ENCODE results near the gene CTNNBL1.

Gene CTNNBL1

DNA sequence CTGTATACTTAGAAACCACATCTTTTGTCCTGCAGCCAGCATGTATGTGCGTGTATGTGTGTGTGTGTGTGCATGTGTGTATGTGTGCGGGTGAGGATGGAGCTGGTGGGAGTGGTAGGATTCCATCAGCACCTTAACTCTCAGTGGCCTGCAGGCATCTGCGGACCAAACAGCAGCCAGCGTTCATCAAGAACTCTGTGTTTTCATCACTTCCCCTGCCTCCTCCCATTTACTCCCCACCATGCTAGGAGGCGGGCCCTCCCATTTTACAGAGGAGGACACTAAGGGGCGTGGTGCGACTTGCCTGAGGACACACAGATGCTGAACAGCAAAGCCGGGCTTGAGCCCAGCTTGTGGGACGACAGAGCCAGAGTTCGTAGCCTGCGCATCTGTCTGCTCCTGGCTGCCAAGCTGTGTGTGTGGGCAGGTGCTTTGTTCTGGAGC lies 218.0 kb downstream of the CTNNBL1 start:
- Histone ChIP-seq H3K4me3 (ENCODE audit: insufficient read depth in 1 of 2, low read depth in 1 of 2, low read length in 2 of 2) (no peak overlapping the region), H4K8ac (ENCODE audit: low read length) (no peak overlapping the region), H3K27ac (ENCODE audit: low read length, poor library complexity, severe bottlenecking) (no peak overlapping the region), H2AK5ac (ENCODE audit: low read length, severe bottlenecking) (no peak overlapping the region), H3K9me3 (ENCODE audit: control insufficient read depth, low read length) (no peaks in the 10 kb centered on the region), H3K4me1 (ENCODE audit: control insufficient read depth, insufficient read depth, low read depth, low read length) (peaks cover 33% of the 10 kb centered on the region), H3K36me3 (ENCODE audit: control insufficient read depth in 1 of 2, insufficient read depth in 2 of 2, low read depth in 1 of 2, low read length in 2 of 2) (no peaks in the 10 kb centered on the region), H3K4me2 (ENCODE audit: low read length, poor library complexity, severe bottlenecking) (no peak overlapping the region), H3K14ac (ENCODE audit: low read length in 2 of 2) (no peak overlapping the region), H2BK15ac (ENCODE audit: low read depth, poor library complexity, severe bottlenecking) (no peak overlapping the region), H3K23ac (ENCODE audit: low read length in 2 of 2) (no peak overlapping the region), H2AFZ (ENCODE audit: low read depth, low read length) (no peak overlapping the region), H2BK12ac (ENCODE audit: low read length in 2 of 2) (no peak overlapping the region), H3K9ac (ENCODE audit: low read length) (no peak overlapping the region), H3K18ac (ENCODE audit: low read depth in 1 of 2, low read length in 2 of 2) (no peak overlapping the region), H3K4ac (ENCODE audit: low read depth in 1 of 2, low read length in 2 of 2) (no peak overlapping the region), H4K91ac (ENCODE audit: low read length) (no peak overlapping the region), H2BK120ac (ENCODE audit: low read depth, low read length) (no peak overlapping the region), H2BK5ac (ENCODE audit: low read depth, low read length, poor library complexity, severe bottlenecking) (no peak overlapping the region), H3K79me1 (replicated peaks; ENCODE audit: low read length, poor library complexity, severe bottlenecking) (no peaks in the 10 kb centered on the region), H3K27me3 (ENCODE audit: control insufficient read depth in 1 of 2, insufficient read depth in 1 of 2, low read length in 2 of 2) (peaks cover 59 to 79% of the 10 kb centered on the region in 2 experiments)
- DNase-seq: no peak
- 17% methylated on average over 9 of the region's 11 CpGs for WGBS

- 64% methylated on average over 4 of the region's 6 CpGs for WGBS
- no peak overlapping the region for H2BK120ac ChIP-seq (ENCODE audit: low read depth, low read length)
- no peak for DNase-seq
- H2AFZ ChIP-seq (ENCODE audit: low read depth, low read length): no peak overlapping the region
- H3K4me2 ChIP-seq (ENCODE audit: low read length, poor library complexity, severe bottlenecking): no peak overlapping the region
- H3K9ac ChIP-seq (ENCODE audit: low read length): no peak overlapping the region
- no peak overlapping the region for H3K14ac ChIP-seq (ENCODE audit: low read length in 2 of 2)
- no peak overlapping the region for H3K23ac ChIP-seq (ENCODE audit: low read length in 2 of 2)
- H3K4me1 ChIP-seq (ENCODE audit: control insufficient read depth, insufficient read depth, low read depth, low read length): peaks cover 27% of the 10 kb centered on the region
- H4K8ac ChIP-seq (ENCODE audit: low read length): no peak overlapping the region
- no peaks in the 10 kb centered on the region for H3K36me3 ChIP-seq (ENCODE audit: control insufficient read depth in 1 of 2, insufficient read depth in 2 of 2, low read depth in 1 of 2, low read length in 2 of 2)
- no peak overlapping the region for H2AK5ac ChIP-seq (ENCODE audit: low read length, severe bottlenecking)
- no peak overlapping the region for H4K91ac ChIP-seq (ENCODE audit: low read length)
- H3K4ac ChIP-seq (ENCODE audit: low read depth in 1 of 2, low read length in 2 of 2): no peak overlapping the region
- no peak overlapping the region for H2BK5ac ChIP-seq (ENCODE audit: low read depth, low read length, poor library complexity, severe bottlenecking)
- H3K9me3 ChIP-seq (ENCODE audit: control insufficient read depth, low read length): no peaks in the 10 kb centered on the region
- H3K18ac ChIP-seq (ENCODE audit: low read depth in 1 of 2, low read length in 2 of 2): no peak overlapping the region
- H2BK12ac ChIP-seq (ENCODE audit: low read length in 2 of 2): no peak overlapping the region
- H3K79me1 ChIP-seq (replicated peaks; ENCODE audit: low read length, poor library complexity, severe bottlenecking): no peaks in the 10 kb centered on the region
- peaks cover 67 to 89% of the 10 kb centered on the region in 2 experiments for H3K27me3 ChIP-seq (ENCODE audit: control insufficient read depth in 1 of 2, insufficient read depth in 1 of 2, low read length in 2 of 2)
- no peak overlapping the region for H2BK15ac ChIP-seq (ENCODE audit: low read depth, poor library complexity, severe bottlenecking)
- no peak overlapping the region for H3K27ac ChIP-seq (ENCODE audit: low read length, poor library complexity, severe bottlenecking)
- no peak overlapping the region for H3K4me3 ChIP-seq (ENCODE audit: insufficient read depth in 1 of 2, low read depth in 1 of 2, low read length in 2 of 2)
These were observed 219.0 kb downstream of the CTNNBL1 start for GRCh38 chr20:37912874-37913273.

DNA sequence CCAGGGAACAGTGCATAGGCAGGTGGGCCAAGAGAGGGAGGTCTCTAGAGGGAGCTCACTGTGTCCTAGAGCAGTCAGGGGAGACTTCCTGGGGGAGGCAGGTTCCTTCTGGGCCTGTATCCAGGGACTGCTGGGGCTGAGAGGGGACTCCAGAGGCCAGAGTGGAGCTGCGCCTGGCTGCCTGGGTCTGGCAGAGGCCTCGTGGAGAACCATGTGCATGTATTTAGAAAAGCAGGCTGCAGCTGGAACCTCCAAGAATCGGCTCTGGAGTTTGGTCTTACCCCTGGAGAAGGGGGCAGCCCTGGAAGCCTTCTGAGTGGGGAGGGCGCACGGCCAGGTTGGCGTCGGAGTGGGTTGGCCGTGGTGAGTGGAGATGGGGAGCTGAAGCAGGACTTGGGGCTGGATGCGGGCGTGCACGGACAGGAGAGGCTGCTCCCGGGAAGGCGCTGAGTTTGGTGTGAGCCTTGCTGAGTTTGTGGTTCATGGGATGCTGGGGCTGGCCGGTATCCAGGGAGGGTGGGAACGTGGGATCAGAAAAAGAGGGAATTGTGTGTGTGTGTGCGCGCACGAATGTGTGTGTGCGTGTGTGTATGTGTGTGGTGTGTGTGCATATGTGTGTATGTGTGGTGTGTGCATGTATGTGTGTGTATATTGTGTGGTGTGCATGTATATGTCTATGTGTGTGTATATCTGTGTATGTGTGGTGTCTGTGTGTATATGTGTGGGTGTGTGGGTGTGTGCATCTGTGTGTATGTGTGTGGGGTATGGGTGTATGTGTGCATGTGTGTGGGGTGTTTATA lies 219.9 kb downstream of the CTNNBL1 start:
- Histone ChIP-seq H4K91ac (ENCODE audit: low read length) (no peak overlapping the region), H3K4me1 (ENCODE audit: control insufficient read depth, insufficient read depth, low read depth, low read length) (peaks cover 23% of the 10 kb centered on the region), H3K36me3 (ENCODE audit: control insufficient read depth in 1 of 2, insufficient read depth in 2 of 2, low read depth in 1 of 2, low read length in 2 of 2) (no peaks in the 10 kb centered on the region), H3K27me3 (ENCODE audit: control insufficient read depth in 1 of 2, insufficient read depth in 1 of 2, low read length in 2 of 2) (peaks cover 73 to 97% of the 10 kb centered on the region in 2 experiments), H3K9ac (ENCODE audit: low read length) (no peak overlapping the region), H2BK12ac (ENCODE audit: low read length in 2 of 2) (no peak overlapping the region), H4K8ac (ENCODE audit: low read length) (no peak overlapping the region), H3K9me3 (ENCODE audit: control insufficient read depth, low read length) (no peaks in the 10 kb centered on the region), H3K4me2 (ENCODE audit: low read length, poor library complexity, severe bottlenecking) (no peak overlapping the region), H3K23ac (ENCODE audit: low read length in 2 of 2) (no peak overlapping the region), H2AK5ac (ENCODE audit: low read length, severe bottlenecking) (no peak overlapping the region), H3K14ac (ENCODE audit: low read length in 2 of 2) (no peak overlapping the region), H3K4me3 (ENCODE audit: insufficient read depth in 1 of 2, low read depth in 1 of 2, low read length in 2 of 2) (no peak overlapping the region), H3K79me1 (replicated peaks; ENCODE audit: low read length, poor library complexity, severe bottlenecking) (no peaks in the 10 kb centered on the region), H3K18ac (ENCODE audit: low read depth in 1 of 2, low read length in 2 of 2) (no peak overlapping the region), H3K4ac (ENCODE audit: low read depth in 1 of 2, low read length in 2 of 2) (no peak overlapping the region), H2BK15ac (ENCODE audit: low read depth, poor library complexity, severe bottlenecking) (no peak overlapping the region), H2BK5ac (ENCODE audit: low read depth, low read length, poor library complexity, severe bottlenecking) (no peak overlapping the region), H2AFZ (ENCODE audit: low read depth, low read length) (no peak overlapping the region), H3K27ac (ENCODE audit: low read length, poor library complexity, severe bottlenecking) (no peak overlapping the region), H2BK120ac (ENCODE audit: low read depth, low read length) (no peak overlapping the region)
- WGBS: 71% methylated on average over 19 of the region's 19 CpGs
- no peak for DNase-seq

DNA sequence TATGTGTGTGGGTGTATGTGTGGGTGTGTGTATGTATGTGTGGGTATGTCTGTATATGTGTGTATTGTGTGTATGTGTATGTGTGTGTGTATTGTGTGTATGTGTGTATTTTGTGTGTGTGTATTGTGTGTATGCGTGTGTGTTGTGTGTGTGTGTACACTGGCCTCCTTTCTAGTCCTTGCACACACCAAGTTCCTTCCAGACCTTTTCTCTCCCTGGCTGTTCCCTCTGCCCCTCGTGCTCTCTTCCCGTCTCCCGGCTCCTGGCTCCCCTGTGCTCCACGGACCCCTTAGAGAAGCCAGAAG lies 220.5 kb downstream of the CTNNBL1 start:
- WGBS: 48% methylated on average over 4 of the region's 5 CpGs
- no peak overlapping the region for H3K18ac ChIP-seq (ENCODE audit: low read depth in 1 of 2, low read length in 2 of 2)

More for the DNA sequence above, 220.5 kb downstream of the CTNNBL1 start:
- H3K9me3 ChIP-seq (ENCODE audit: control insufficient read depth, low read length): no peaks in the 10 kb centered on the region
- no peak for DNase-seq
- H2BK15ac ChIP-seq (ENCODE audit: low read depth, poor library complexity, severe bottlenecking): no peak overlapping the region
- peak overlapping the region in 1 of 2 experiments; percentile 2 for H3K14ac ChIP-seq (ENCODE audit: low read length in 2 of 2)
- no peaks in the 10 kb centered on the region for H3K36me3 ChIP-seq (ENCODE audit: control insufficient read depth in 1 of 2, insufficient read depth in 2 of 2, low read depth in 1 of 2, low read length in 2 of 2)
- no peak overlapping the region for H2AK5ac ChIP-seq (ENCODE audit: low read length, severe bottlenecking)
- peak overlapping the region in 1 of 2 experiments; percentile 29 for H3K4me3 ChIP-seq (ENCODE audit: insufficient read depth in 1 of 2, low read depth in 1 of 2, low read length in 2 of 2)
- no peaks in the 10 kb centered on the region for H3K79me1 ChIP-seq (replicated peaks; ENCODE audit: low read length, poor library complexity, severe bottlenecking)
- H4K8ac ChIP-seq (ENCODE audit: low read length): peak overlapping the region; percentile 22
- peak overlapping the region; percentile 35 for H3K4me2 ChIP-seq (ENCODE audit: low read length, poor library complexity, severe bottlenecking)
- H3K23ac ChIP-seq (ENCODE audit: low read length in 2 of 2): no peak overlapping the region
- H2BK12ac ChIP-seq (ENCODE audit: low read length in 2 of 2): no peak overlapping the region
- peaks cover 75 to 98% of the 10 kb centered on the region in 2 experiments for H3K27me3 ChIP-seq (ENCODE audit: control insufficient read depth in 1 of 2, insufficient read depth in 1 of 2, low read length in 2 of 2)
- no peak overlapping the region for H2AFZ ChIP-seq (ENCODE audit: low read depth, low read length)
- no peak overlapping the region for H3K4ac ChIP-seq (ENCODE audit: low read depth in 1 of 2, low read length in 2 of 2)
- H3K27ac ChIP-seq (ENCODE audit: low read length, poor library complexity, severe bottlenecking): no peak overlapping the region
- H4K91ac ChIP-seq (ENCODE audit: low read length): peak overlapping the region; percentile 34
- H3K9ac ChIP-seq (ENCODE audit: low read length): no peak overlapping the region
- H3K4me1 ChIP-seq (ENCODE audit: control insufficient read depth, insufficient read depth, low read depth, low read length): peaks cover 21% of the 10 kb centered on the region
- no peak overlapping the region for H2BK5ac ChIP-seq (ENCODE audit: low read depth, low read length, poor library complexity, severe bottlenecking)
- no peak overlapping the region for H2BK120ac ChIP-seq (ENCODE audit: low read depth, low read length)

Measured in mesenchymal stem cell (in vitro differentiated cells and primary cell).